H9 (cell line): Measurements from ENCODE around the gene CMAS. TPM values are rescaled to one million over a fixed set of nuclear protein-coding genes. Genes with fewer than 3 reads are reported as not detected.

Experiments used
- DNase-seq: peaks from one replicate; pipeline ENCODE4 v3.0.0-alpha.2; 2017
- H2AFZ ChIP-seq: one replicate; pipeline ENCODE4 v1.6.1; 2013; ENCODE audit warnings: mild to moderate bottlenecking, low read length, control low read depth, moderate library complexity
- H2AK5ac ChIP-seq: 2 replicates; pipeline ENCODE4 v1.6.1; 2013; ENCODE audit warnings: low read length, control low read depth, mixed read lengths; ENCODE audit not compliant: insufficient read length
- H2BK120ac ChIP-seq: one replicate; pipeline ENCODE4 v1.6.1; 2013; ENCODE audit warnings: low read depth, mild to moderate bottlenecking, low read length, control low read depth, inconsistent platforms; ENCODE audit not compliant: poor library complexity, severe bottlenecking
- H2BK12ac ChIP-seq: 2 replicates; pipeline ENCODE4 v1.6.1; 2013; ENCODE audit warnings: low read length, control low read depth, mixed read lengths, low read depth; ENCODE audit not compliant: insufficient read length
- H2BK15ac ChIP-seq: 2 replicates; pipeline ENCODE4 v1.6.1; 2013; ENCODE audit warnings: low read depth, low read length, control low read depth
- H2BK20ac ChIP-seq: one replicate; pipeline ENCODE4 v1.6.1; 2013; ENCODE audit warnings: low read depth, mild to moderate bottlenecking, low read length, control low read depth, inconsistent platforms; ENCODE audit not compliant: poor library complexity, severe bottlenecking
- H2BK5ac ChIP-seq: 2 replicates; pipeline ENCODE4 v1.6.1; 2013; ENCODE audit warnings: low read length, control low read depth, mixed read lengths; ENCODE audit not compliant: insufficient read length
- H3K14ac ChIP-seq: 2 replicates; pipeline ENCODE4 v1.6.1; 2013; ENCODE audit warnings: low read length, control low read depth; ENCODE audit not compliant: insufficient read depth
- H3K18ac ChIP-seq: 2 replicates; pipeline ENCODE4 v1.6.1; 2013; ENCODE audit warnings: low read depth, mild to moderate bottlenecking, mixed read lengths, low read length, control low read depth; ENCODE audit not compliant: insufficient read length
- H3K23ac ChIP-seq: 2 replicates; pipeline ENCODE4 v1.6.1; 2013; ENCODE audit warnings: low read length, control low read depth, mixed read lengths, low read depth; ENCODE audit not compliant: insufficient read length
- H3K23me2 ChIP-seq: 2 replicates; pipeline ENCODE4 v1.6.1; 2013; ENCODE audit warnings: low read depth, mild to moderate bottlenecking, mixed read lengths, low read length, control low read depth; ENCODE audit not compliant: insufficient read length, poor library complexity, severe bottlenecking
- H3K27ac ChIP-seq: 2 replicates; pipeline ENCODE4 v1.5.1; 2013; ENCODE audit warnings: low read length, control low read depth, mixed read lengths, low read depth; ENCODE audit not compliant: insufficient read length
- H3K27me3 ChIP-seq: 2 replicates; pipeline ENCODE4 v1.6.1; 2013; ENCODE audit warnings: low read length, control low read depth, inconsistent platforms; ENCODE audit not compliant: insufficient read depth
- H3K4ac ChIP-seq: 2 replicates; pipeline ENCODE4 v1.6.1; 2013; ENCODE audit warnings: low read depth, mild to moderate bottlenecking, control low read depth, inconsistent platforms, low read length, moderate library complexity
- H3K4me1 ChIP-seq: 2 replicates; pipeline ENCODE4 v1.6.1; 2013; ENCODE audit warnings: low read length, control low read depth, inconsistent platforms; ENCODE audit not compliant: insufficient read depth
- H3K4me2 ChIP-seq: 2 replicates; pipeline ENCODE4 v1.6.1; 2013; ENCODE audit warnings: low read length, control low read depth, mixed read lengths; ENCODE audit not compliant: insufficient read length, insufficient read depth
- H3K56ac ChIP-seq: 2 replicates; pipeline ENCODE4 v1.6.1; 2013; ENCODE audit warnings: low read depth, mild to moderate bottlenecking, mixed read lengths, low read length, control low read depth; ENCODE audit not compliant: insufficient read length
- H3K79me1 ChIP-seq: 2 replicates; pipeline ENCODE4 v1.6.1; 2013; ENCODE audit warnings: low read depth, mild to moderate bottlenecking, moderate library complexity, low read length, control low read depth, inconsistent platforms; ENCODE audit not compliant: insufficient read depth, poor library complexity, severe bottlenecking
- H3K79me2 ChIP-seq: 2 replicates; pipeline ENCODE4 v1.6.1; 2013; ENCODE audit warnings: low read length, control low read depth, inconsistent platforms; ENCODE audit not compliant: insufficient read depth
- H3K9ac ChIP-seq: 2 replicates; pipeline ENCODE4 v1.6.1; 2013; ENCODE audit warnings: low read length, control low read depth, mixed read lengths; ENCODE audit not compliant: insufficient read length; ENCODE audit errors: extremely low read depth
- H3K9me3 ChIP-seq: one replicate; pipeline ENCODE4 v1.6.1; 2013; ENCODE audit warnings: low read depth, low read length, inconsistent platforms; ENCODE audit not compliant: control insufficient read depth
- H3T11ph ChIP-seq: one replicate; pipeline ENCODE4 v1.6.1; 2013; ENCODE audit warnings: mild to moderate bottlenecking, low read length, control low read depth, inconsistent platforms
- H4K20me1 ChIP-seq: one replicate; pipeline ENCODE4 v1.6.1; 2013; ENCODE audit not compliant: control insufficient read depth, insufficient read length, insufficient read depth
- H4K5ac ChIP-seq: 2 replicates; pipeline ENCODE4 v1.6.1; 2013; ENCODE audit warnings: low read depth, mild to moderate bottlenecking, mixed read lengths, low read length, control low read depth; ENCODE audit not compliant: insufficient read length
- H4K8ac ChIP-seq: replicated peaks from 2 replicates; pipeline ENCODE4 v1.6.1; 2013; ENCODE audit warnings: low read length, control low read depth, mixed read lengths, low read depth; ENCODE audit not compliant: insufficient read length
- H4K91ac ChIP-seq: 2 replicates; pipeline ENCODE4 v1.6.1; 2013; ENCODE audit warnings: low read depth, mild to moderate bottlenecking, moderate library complexity, mixed read lengths, low read length, control low read depth; ENCODE audit not compliant: insufficient read length
- H3K27ac Mint-ChIP-seq, 3 experiments: 2 replicates in 2 of 3; 3 replicates in 1 of 3; pipeline ENCODE4 v1.8.0; 2020 to 2021; ENCODE audit warnings: mixed read lengths in 3 of 3, mild to moderate bottlenecking in 1 of 3, moderate library complexity in 1 of 3
- H3K27me3 Mint-ChIP-seq: 2 replicates; pipeline ENCODE4 v1.8.0; 2021; ENCODE audit warnings: low read depth, mild to moderate bottlenecking, moderate library complexity, mixed read lengths
- H3K36me3 Mint-ChIP-seq, 3 experiments: 2 replicates in 2 of 3; 3 replicates in 1 of 3; pipeline ENCODE4 v1.8.0; 2020 to 2021; ENCODE audit warnings: low read depth in 3 of 3, mixed read lengths in 3 of 3; ENCODE audit not compliant: insufficient read depth in 1 of 3
- H3K4me1 Mint-ChIP-seq, 2 experiments: 2 replicates each; pipeline ENCODE4 v1.8.0; 2020; ENCODE audit warnings: mixed read lengths in 2 of 2
- H3K4me3 Mint-ChIP-seq, 2 experiments: 2 replicates in 1 of 2; 3 replicates in 1 of 2; pipeline ENCODE4 v1.8.0; 2020 to 2021; ENCODE audit warnings: mild to moderate bottlenecking in 2 of 2, mixed read lengths in 2 of 2, moderate library complexity in 1 of 2
- H3K9me3 Mint-ChIP-seq, 2 experiments: 2 replicates in 1 of 2; 3 replicates in 1 of 2; pipeline ENCODE4 v1.8.0; 2020; ENCODE audit warnings: mild to moderate bottlenecking in 2 of 2, mixed read lengths in 2 of 2, moderate library complexity in 1 of 2
- CTCF ChIP-seq: fragments of 200-600 bp; sonication (generic); conservative IDR thresholded peaks from 3 replicates; pipeline ENCODE4 v1.8.0; 2021; ENCODE audit warnings: antibody characterized with exemption, mild to moderate bottlenecking
- WGBS: extraction: QIAGEN DNeasy Blood & Tissue Kit; methylation state at CpG from one replicate; pipeline ENCODE4 v1.1.7; 2013; ENCODE audit warnings: missing lambda C conversion rate, low lambda C conversion rate, mixed read lengths; ENCODE audit not compliant: insufficient read length; ENCODE audit errors: extremely low coverage; 5-methylcytosine and 5-hydroxymethylcytosine counted together
- total RNA-seq: library from RNA; stranded (reverse); gene quantifications from 2 replicates; pipeline ENCODE4 v1.2.1, GENCODE V29; 2021

CMAS gene
- total RNA-seq, 1 experiment from 2014 or later: 47.4 TPM

- Histone ChIP-seq H3K79me1 (no peaks in the 10 kb centered on the region), H3K4me2 (no peak overlapping the region), H2AFZ (no peak overlapping the region), H4K5ac (no peak overlapping the region), H3K9me3 (no peaks in the 10 kb centered on the region), H2BK20ac (no peak overlapping the region), H3K4me1 (no peaks in the 10 kb centered on the region), H2BK12ac (no peak overlapping the region), H3K23ac (no peak overlapping the region), H3K23me2 (no peaks in the 10 kb centered on the region), H4K91ac (no peak overlapping the region), H3K27ac (no peak overlapping the region), H3K4ac (no peak overlapping the region), H3K14ac (no peak overlapping the region), H3K18ac (no peak overlapping the region), H2AK5ac (no peak overlapping the region), H2BK5ac (no peak overlapping the region), H4K20me1 (no peaks in the 10 kb centered on the region), H3K27me3 (no peaks in the 10 kb centered on the region), H3K9ac (no peak overlapping the region), H3T11ph (no peak overlapping the region), H2BK15ac (no peak overlapping the region), H2BK120ac (no peak overlapping the region), H3K79me2 (no peaks in the 10 kb centered on the region; the same call in 1 of the 2 replicates), H4K8ac (no peak overlapping the region), H3K56ac (no peak overlapping the region)
- no peak for DNase-seq
- no peak for TF ChIP-seq CTCF
- Mint-ChIP-seq H3K36me3 (peaks cover 15 to 39% (median 31%) of the 10 kb centered on the region in 3 experiments; a peak in 6 of 7 replicates), H3K27me3 (no peaks in the 10 kb centered on the region), H3K9me3 (no peaks in the 10 kb centered on the region), H3K27ac (no peak overlapping the region), H3K4me1 (no peaks in the 10 kb centered on the region), H3K4me3 (no peak overlapping the region)
- WGBS: no CpG with 5 or more reads among the region's 2 CpGs
Measured at GRCh38 chr12:22056607-22057006, 10.6 kb downstream of the CMAS start.
